SIG-M5 treated with dmso at 0.1 percent for 504 hours (cell line): Measurements from ENCODE around the gene STK32C.
A peak's percentile ranks its signal among the peaks of the same experiment; 100 is the strongest.
"Not testable (repeated sequence)": the region's sequence is repeated elsewhere in the genome, so short reads cannot be mapped to it uniquely, and the experiment has no call there.

ENCODE experiments used
- DNase-seq: peaks from one replicate; lab custom pipeline; 2025; ENCODE audit not compliant: unreplicated experiment; lab: John Stamatoyannopoulos, UW

Gene STK32C

GRCh38 chr10:132338876-132339275 lies 31.1 kb upstream of the STK32C start:
- DNase-seq, result no peak

GRCh38 chr10:132337854-132338253 lies 30.1 kb upstream of the STK32C start:
- DNase-seq, result not testable (repeated sequence)

DNA sequence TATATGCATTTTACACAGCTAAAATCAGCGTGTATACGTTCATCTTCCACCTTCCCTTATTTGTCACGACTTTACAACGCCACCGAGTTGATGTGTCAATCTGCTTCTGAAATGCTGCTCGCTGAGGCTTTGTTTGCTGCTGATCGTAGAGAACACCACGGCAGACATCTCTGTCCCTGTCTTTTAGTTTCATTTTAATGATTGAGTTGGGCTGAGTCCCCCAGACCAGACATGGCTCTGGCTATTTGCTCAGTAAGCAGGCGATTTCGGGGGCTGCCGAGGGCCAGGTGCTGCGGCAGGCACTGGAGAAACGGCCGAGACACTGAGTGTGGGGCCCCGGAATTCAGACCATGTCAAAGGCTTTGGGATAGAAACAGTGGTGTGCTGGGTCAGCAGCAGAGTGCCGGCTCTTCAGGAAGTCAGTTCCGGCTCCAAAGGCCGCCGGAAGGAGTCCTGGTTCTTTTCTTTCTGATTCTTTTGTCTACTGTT lies 29.2 kb upstream of the STK32C start:
- no peak for DNase-seq

DNA sequence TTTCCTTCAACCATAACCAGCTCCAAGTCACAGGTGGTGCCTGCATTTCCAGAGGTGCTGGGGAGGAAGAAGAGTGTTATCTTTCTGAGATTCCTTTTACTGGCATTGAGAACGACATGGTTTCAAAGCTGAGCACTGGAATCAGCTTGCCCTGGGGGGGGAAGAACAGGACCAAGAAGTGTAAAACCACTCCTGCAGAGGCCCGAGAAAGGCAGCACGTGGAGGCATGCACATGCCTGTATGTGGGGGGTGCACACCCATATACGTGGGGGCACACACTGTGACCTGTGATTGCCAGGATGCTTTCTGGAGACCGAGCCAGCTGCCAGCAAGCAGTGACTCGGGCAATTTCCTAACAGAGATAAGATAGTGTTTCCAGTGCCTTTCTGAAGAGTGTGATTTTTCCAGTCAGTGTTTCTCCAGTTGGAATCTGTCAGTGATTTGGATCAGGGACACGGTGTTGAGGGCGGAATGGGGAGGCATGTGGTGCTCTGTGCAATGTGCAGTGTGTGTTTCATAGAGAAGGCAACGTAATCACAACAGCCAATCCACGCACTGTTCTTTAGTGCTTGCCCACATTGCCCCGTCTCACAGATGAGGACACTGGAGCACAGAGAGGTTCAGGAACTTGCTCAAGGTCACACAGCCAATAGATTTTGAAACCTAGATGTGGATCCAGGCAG lies 28.5 kb upstream of the STK32C start:
- DNase-seq, result no peak

- peak; percentile 10 for DNase-seq
These were observed 27.7 kb upstream of the STK32C start for GRCh38 chr10:132335189-132336063.

DNA sequence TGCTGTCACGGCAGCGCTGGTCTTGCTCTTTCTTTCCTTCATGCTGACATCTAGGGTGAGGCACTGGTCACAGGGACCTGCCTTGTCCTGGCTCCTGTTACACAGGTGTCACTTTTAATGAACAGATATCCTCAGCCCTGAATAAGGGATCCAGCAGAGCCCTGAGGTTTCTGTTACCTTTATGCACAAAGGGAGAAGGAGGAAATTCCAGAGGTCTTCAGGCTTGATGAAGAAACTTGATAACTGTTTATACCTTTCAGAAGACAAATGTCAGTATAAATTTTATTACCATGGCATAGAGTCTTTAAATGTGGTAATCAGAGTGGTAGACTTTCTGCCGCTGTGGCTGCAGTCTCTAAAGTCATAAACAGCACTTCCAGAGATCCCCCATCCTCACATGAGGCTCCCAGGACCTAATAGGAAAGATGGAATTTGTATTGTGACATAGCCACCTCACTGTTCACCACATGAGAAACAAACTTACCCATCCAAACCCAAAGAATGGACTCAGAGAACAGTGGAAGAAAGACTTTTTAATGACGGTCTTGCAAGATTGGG lies 27.0 kb upstream of the STK32C start:
- no peak for DNase-seq

- DNase-seq, result no peak
These were observed 25.6 kb upstream of the STK32C start for GRCh38 chr10:132333386-132333785.

DNA sequence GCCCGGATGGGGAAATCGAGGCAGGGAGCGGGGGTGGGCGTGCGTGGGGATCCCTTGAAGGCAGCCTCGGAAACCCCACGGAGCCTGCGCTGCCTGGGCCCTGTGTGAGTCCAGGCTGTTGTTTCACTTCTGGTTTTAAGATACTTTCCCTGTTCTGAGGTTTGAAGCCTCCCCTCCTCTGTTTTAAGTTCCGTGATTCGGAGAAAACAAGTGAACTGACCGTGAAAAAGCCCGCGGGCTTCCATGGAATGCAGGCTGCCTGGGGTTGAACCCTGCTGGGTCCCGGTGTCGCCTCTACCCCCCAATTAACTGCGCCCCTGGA lies 24.6 kb upstream of the STK32C start:
- DNase-seq, result peak; percentile 67

- peak; percentile 90 for DNase-seq
These were observed 24.1 kb upstream of the STK32C start, which contains the start of gene LRRC27 for GRCh38 chr10:132331601-132332432. LRRC27 (plus strand) TSS chr10:132332193; CDS start chr10:132333525, 1,332 bp downstream.

GRCh38 chr10:132330486-132330833 lies 22.7 kb upstream of the STK32C start:
- no peak for DNase-seq

GRCh38 chr10:132329565-132330485 lies 22.1 kb upstream of the STK32C start:
- peak; percentile 61 for DNase-seq

DNA sequence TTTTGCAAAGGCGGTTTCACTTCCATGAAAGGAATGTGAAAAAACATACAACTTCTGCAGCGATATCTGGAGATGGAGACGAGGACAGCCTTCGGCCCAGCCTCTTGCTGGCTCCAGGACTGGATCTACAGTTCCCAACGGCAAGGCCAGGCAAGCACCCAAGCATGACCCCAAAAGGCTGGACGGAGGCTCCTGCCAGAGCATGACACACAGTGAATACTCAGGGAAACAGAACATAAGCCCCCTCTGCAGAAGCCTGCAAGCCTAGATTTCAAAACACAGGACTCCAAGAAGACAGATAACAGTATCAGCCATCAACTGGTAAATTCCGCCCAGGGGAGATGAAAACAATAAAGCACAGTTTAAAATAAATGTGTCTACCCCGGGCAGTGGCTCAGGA lies 21.0 kb upstream of the STK32C start:
- DNase-seq, result no peak

- DNase-seq, result no peak
These were observed 20.4 kb upstream of the STK32C start for GRCh38 chr10:132328106-132328505.

DNA sequence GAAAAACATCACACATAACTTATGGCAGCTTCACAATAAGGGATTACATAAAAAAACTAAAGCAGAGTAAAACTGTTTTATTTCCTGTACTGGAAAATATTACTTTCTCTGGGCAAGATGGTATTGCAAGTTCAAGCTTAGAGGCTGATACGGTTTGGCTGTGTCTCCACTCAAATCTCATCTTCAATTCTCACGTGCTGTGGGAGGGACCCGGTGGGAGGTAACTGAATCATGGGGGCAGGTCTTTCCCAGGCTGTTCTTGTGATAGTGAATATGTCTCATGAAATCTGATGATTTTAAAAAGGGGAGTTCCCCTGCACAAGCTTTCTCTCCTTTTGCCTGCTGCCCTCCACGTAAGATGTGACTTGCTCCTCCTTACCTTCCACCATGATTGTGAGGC lies 19.2 kb upstream of the STK32C start:
- DNase-seq, result no peak

DNA sequence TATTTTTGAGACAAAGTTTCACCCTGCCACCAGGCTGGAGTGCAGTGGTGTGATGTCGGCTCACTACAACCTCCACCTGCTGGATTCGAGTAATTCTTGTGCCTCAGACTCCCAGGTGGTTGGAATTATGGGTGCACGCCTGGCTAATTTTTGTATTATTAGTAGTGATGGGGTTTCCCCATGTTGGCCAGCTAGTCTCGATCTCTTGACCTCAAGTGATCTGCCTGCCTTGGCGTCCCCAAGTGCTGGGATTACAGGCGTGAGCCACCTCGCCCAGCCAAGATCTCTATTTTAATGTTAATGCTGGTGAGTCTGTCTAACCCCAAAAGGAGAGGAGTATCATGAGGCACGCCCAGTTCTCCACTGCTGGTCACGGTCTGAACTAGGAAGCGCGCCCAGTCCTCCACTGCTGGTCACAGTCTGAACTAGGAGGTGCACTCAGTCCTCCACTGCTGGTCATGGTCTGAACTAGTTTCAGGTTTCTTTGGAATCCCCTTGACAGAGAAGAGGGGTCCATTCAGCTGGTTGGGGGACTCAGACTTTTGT lies 18.7 kb upstream of the STK32C start:
- DNase-seq, result no peak

DNA sequence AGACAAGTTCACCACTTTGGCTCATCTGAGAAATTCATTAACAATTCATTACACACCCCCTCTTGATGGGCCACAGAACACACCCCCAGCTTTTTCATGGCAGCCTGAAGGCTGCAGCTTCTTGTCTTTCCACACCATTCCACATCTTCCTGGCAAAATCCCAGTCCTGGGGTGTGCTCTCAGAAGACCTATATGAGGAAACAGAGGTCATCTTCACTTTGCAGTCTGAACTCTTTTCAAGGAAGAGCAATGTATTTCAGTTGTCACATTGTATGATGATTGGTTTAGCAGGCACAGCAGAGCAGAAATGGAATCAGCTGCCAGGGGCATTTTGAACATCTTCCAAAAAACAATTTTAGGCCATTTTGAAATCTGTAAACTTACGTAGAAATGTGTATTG lies 16.4 kb upstream of the STK32C start:
- no peak for DNase-seq

DNA sequence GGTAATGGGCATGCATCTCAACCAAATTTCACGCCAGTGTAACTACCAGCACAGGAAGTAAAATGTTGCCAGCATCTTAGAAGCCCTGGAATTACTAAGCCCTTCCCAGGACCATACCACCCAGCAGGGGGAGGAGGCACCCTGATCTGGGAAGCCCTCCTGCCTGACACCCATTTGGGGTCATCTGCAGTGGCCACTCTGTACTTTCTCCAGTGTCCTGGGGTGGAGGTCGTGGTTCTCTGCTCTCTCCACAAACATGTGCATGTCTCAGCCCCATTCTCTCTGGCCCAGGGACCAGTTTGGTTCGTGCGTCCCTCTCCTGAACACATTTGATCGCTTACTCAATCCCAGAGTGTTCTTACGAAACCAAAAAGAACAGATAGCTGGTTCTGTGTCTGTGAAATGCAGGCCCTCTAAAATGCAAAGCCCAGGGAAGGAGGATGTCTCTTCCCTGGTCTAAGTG lies 14.9 kb upstream of the STK32C start:
- peak; percentile 65 for DNase-seq

DNA sequence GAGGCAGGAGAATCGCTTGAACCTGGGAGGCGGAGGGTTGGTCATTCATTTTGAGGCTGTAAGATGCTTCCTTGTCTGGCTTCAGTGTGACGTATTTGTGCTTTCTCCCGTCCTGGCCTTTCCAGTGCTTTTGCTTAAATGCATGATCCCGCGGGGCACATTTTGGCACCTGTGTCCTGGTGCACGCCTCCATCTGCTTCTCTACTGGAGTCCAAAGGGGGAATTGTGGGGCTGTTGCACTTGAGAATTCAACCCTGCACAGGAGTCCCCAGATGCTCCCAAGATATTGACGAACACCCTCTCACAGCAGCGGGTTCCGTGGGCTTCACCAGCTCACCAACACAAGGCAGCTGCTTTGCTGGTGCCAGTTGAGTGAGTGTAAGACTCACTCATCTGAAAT lies 14.0 kb upstream of the STK32C start:
- no peak for DNase-seq

DNA sequence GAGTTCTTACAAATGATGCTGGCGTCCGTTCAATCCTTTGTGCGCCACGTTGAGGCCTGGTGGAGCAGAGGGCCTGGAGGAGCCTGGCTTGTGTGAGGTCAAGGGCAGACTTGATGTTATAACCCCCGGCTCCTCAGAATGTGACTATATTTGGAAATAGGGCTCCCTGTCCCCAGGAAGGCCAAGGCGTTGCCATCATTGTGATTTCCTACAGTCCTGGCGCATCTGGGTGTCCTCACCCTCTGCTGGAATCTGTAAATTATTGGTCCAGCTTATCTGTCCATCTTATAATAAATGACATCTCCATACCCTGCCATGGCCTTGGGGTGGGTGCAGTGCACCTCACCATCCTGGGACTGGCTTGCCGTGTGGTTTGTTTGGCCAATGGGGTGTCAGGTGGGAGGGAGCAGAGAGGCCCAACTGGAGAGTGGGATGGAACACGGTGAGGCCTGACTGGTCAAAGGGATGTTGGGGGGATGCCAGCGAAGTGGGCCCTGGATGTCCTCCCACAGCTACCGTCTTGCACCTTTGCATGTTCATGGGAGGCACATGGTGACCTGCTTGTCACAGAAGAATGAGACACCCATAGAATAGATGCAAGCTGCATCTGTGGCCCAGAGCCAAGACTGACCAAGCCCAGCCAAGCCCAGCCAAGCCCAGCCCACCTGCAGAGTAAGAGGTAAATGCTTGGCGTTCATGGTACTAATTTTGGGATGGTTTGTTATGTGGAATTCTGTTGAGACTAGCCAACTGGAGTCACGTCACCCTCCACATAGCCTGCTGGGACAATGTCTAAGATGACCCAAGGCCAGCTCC lies 13.1 kb upstream of the STK32C start:
- DNase-seq, result no peak
